Inflammatory macrophage treated with lipopolysaccharide for 4 hours (primary cell): ENCODE data around the gene RCBTB2.

ENCODE experiments used
- DNase-seq: peaks from one replicate; pipeline ENCODE4 v3.0.0-alpha.2; 2020

Gene RCBTB2

DNA sequence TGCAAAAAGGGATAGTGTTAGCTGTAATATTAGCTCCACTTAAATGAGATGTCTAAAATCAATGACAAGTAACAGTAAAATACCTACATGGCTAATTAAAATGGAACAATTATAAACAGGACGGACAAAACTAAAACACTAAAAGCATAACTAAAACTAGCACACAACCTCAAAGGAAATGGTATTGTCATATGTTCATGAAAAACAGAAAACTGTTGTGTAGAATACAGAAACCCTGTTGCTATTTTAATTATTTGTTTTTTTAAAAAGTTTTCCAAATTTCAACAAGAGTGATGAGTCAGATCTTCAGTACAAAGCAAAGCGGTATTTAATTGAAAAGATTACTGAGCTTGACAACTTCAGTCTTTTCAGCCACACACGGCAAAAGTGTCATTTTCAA lies 4.2 kb downstream of the RCBTB2 start:
- no peak for DNase-seq

DNA sequence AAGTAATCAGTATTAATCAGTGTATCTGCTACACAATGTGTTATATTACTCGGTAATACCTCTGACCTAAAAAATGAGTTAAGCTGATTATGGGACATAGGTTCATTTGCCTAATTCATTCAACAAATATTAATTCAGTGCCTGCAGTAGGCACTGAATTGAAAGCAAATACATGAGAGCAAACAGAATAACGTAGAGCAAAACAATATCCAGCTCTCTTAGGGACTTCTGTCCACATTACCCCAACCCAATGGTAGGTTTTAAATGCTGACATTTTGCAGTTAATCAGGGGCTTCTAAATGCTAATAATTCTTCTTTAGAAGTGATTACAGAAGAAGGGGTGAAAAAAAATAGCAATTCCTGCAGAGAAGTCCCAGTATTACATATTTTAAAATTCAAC lies 4.9 kb downstream of the RCBTB2 start:
- no peak for DNase-seq

GRCh38 chr13:48526286-48526685 lies 6.6 kb downstream of the RCBTB2 start:
- no peak for DNase-seq

GRCh38 chr13:48518083-48518482 lies 14.8 kb downstream of the RCBTB2 start:
- no peak for DNase-seq

DNA sequence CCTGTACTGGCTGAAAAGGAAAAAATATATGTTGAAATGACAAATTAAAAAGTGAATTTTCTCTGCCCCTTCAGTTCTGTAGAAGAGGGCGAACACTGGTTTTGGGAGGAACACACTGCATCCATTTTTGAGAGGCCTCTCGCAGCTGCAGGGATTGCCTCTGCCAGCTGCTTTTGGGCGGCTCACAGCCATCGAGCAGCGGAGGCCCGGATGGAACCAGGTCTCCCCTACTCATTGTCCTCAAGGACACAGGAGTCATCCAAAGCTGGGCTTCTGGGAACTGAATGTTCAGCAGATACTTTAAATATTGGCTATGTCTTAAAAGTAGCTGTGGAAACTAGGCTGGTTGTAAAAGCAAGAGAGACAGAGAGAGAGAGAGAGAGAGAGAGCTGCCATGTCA lies 17.1 kb downstream of the RCBTB2 start:
- DNase-seq, result no peak

DNA sequence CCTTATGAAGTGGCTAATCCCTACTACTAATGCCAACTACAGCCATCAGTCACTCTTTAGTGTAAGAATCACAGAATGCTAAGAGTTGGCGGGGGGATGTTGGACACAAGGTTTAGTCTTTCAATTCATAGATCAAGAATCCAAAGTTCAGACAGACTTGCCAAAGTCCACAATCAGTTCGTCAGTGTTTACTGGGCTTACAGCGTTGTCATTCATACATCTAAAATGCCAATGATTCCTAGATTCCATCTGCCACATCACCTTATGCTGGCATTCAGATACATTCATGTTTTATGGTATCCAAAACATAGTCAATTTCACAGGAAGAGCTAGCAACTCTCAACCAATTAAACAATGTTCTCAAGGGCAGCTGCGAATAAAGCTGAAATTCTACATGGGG lies 18.1 kb downstream of the RCBTB2 start:
- no peak for DNase-seq

GRCh38 chr13:48511621-48512230 lies 21.2 kb downstream of the RCBTB2 start:
- no peak for DNase-seq

- DNase-seq, result peak; percentile 28
These were observed 22.2 kb downstream of the RCBTB2 start for GRCh38 chr13:48510698-48511097.

- DNase-seq, result no peak
These were observed 24.9 kb downstream of the RCBTB2 start for GRCh38 chr13:48508011-48508410.

DNA sequence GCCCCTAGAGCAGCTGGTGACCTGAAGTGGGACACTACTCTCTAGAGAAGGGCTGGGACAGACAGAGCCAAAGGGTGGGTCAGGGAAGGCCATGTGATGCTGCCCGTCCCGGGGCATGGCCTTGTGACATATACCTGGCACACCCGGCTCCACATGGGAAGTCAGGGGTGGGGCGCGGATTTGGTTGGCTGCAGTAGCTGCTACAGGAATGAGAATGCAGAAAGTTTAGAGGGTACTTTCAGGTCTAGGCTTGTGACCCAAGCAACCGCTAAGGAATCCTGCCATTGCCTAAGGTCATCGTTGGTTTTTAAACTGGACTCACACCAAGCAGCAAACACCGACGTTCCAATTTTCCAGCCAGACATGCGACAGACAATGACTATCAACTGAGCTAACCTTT lies 25.9 kb downstream of the RCBTB2 start:
- DNase-seq, result no peak

- no peak for DNase-seq
These were observed 26.7 kb downstream of the RCBTB2 start for GRCh38 chr13:48506092-48506701.

DNA sequence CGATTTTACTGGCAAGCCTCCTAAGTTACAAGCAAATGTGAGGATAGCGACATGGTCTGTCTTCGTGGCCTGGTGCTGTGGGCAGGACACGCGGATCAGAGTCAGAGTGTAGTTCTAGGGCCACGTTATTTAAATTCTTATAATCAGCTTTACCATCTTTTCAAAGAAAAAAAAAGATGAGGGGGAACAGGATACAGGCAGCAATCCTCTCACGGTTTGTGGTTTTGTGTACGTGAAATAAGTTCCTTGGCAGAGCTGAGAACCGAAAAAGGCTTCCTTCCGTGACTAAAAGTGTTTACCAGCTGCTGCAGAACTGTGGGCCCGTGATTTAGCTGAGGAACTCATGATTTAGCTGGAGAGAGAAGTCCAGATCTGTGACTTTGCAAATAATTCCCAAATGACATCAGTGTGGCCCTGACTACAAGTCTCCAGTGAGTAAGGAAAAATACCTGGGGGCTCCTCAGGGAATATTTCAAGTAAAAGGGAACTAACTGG lies 27.2 kb downstream of the RCBTB2 start:
- DNase-seq, result peak; percentile 66

- no peak for DNase-seq
These were observed 27.9 kb downstream of the RCBTB2 start for GRCh38 chr13:48505012-48505411.

DNA sequence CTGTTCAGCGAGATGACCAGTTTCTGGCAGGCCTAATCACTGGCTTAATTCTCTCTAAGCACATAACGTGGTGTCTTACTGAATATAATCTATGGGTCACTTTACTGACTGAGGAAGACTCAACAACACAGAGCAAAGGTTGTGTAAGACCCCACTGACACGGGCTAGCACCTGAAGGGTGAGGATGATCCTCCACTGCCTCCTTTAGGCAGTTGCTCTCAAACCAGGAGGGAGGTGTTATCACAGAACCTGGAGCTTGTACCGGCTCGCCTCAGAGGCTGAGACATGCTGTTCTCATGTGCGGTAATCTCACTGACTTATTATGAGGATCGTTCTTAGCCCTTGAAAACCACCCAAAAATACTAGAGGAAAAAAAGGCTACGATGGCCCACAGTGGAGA lies 28.3 kb downstream of the RCBTB2 start:
- DNase-seq, result no peak

GRCh38 chr13:48502601-48503319 lies 30.1 kb downstream of the RCBTB2 start:
- no peak for DNase-seq

- peak; percentile 43 for DNase-seq
These were observed 31.2 kb downstream of the RCBTB2 start for GRCh38 chr13:48501705-48502104.

DNA sequence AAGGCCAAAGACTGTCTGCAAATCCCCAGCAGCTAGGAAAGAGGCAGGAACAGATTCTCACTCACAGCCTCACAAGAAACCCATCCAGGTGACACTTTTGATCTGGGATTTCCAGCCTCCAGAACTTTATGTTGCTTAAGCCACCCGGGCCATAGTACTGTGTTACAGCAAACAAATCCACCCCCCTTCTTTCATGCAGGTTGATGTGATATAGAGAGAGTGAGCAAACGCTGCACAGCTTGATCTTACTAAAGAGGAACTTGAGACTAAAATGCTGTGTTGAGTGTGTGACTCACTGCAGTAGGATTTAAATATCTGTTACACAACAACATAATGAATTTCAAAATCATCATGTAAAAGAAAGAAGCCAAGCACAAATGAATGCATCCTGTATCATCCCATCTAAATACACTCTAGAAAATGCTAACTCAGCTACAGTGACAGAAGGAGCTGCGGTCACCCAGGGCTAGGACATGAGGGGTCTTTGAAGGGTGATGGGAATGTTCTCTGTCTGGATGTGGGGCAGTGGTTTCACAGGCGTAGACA lies 32.2 kb downstream of the RCBTB2 start:
- peak; percentile 95 for DNase-seq

DNA sequence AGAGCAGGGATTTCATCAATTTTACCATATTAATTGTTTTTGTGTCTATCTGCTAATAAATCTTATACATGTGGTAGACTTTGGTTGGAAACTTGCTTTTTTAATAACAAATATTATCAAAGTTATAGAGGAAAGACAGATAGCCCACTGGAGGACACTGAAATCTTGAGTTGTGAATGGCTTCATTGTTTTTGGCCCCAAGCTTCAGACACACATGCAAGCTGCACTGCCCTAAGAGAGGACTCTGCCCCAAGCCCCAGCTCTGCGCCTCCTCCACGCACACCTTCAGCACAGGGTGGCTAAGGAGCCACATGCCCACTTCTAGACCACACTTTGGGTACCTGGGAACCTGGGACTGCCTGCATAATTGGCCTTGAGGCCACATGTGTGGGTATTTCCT lies 35.2 kb downstream of the RCBTB2 start:
- DNase-seq, result no peak

- no peak for DNase-seq
These were observed 36.4 kb downstream of the RCBTB2 start for GRCh38 chr13:48496271-48497161.

DNA sequence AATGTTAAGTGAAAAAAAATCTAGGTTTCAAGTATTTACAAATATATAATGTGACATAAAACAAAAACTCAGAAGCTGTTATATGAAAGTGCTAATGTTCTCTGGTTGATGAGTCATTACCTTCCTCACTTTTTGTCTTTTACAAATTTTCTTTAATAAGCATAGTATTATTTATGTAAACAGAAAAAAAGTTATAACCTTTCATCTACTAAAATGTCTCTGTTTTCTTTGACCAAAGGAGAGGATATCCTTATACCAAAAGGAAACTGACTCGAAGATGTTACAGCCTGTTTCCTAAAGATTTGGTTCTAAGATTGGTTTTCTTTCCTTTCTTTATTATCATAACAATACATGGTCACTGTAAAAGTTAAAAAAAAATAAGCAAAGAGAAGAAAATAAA lies 38.0 kb downstream of the RCBTB2 start:
- DNase-seq, result no peak

- no peak for DNase-seq
These were observed 39.0 kb downstream of the RCBTB2 start for GRCh38 chr13:48493851-48494250.

DNA sequence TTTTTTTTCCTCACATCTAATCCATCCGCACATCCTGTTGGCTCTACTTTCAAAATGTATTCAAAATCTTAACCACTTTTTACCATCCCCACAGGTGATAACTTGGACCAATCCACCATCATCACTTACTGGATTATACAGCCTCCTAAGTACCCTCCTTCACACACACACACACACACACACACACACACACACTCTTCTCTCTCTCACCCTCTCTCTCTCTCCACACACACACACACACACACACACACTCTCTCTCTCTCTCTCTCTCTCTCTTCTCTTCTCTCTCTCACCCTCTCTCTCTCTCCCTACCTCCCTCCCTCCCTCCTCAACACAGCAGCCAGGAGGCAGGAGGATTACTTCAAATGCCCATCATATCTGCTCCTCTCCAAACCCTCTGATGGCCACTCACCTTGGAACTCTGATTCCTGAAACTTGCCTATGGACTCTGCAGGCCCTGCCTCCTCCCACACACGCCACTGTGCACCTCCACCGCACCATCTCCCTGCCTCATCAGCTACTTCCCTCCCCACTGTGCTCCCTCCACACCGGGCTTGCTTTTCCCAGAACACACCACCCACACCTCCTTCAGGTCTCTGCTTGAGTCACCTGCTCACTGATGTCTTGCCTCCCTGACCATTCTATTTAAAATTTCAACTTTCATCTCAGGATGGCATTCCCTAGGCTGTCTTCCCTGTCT lies 39.7 kb downstream of the RCBTB2 start:
- DNase-seq, result no peak
